Anterior cingulate cortex (tissue), 58 donors: ENCODE measurements around the gene IER5L.
"Not testable (repeated sequence)": the region's sequence is repeated elsewhere in the genome, so short reads cannot be mapped to it uniquely, and the experiment has no call there.

ENCODE experiments used
- DNase-seq, 58 donors: peaks; one replicate each; lab custom pipeline; 2025; lab: John Stamatoyannopoulos, UW

The IER5L gene

GRCh38 chr9:129204840-129205239 is 26.8 kb upstream of the IER5L start:
- DNase-seq, result no peak

- no peak for DNase-seq
Observed at GRCh38 chr9:129203556-129203909, 25.5 kb upstream of the IER5L start.

- peak in 57 of 58 donors; percentile 30 to 89 (median 76) for DNase-seq
Observed at GRCh38 chr9:129202613-129203555, 24.8 kb upstream of the IER5L start.

DNA sequence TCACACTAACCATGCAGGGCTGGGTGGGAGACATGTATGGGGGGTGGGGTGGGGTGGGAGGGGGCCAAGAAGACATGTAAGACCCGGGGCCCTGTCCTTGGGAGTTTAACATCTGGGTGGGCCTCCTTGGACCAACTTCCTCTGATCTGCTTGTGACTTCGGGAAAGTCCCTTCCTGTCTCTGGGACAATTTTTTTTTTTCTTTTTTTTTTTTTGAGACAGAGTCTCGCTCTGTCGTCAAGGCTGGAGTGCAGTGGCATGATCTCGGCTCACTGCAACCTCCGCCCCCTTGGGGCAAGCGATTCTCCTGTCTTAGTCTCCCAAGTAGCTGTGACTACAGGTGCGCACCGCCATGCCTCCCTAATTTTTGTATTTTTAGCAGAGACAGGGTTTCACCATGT is 23.8 kb upstream of the IER5L start:
- no peak for DNase-seq

- DNase-seq, result peak in 16 of 58 donors; percentile 6 to 53 (median 19)
Observed at GRCh38 chr9:129201289-129201688, 23.2 kb upstream of the IER5L start.

GRCh38 chr9:129200255-129200654 is 22.2 kb upstream of the IER5L start:
- no peak for DNase-seq

- DNase-seq, result no peak
Observed at GRCh38 chr9:129199044-129199435, 21.0 kb upstream of the IER5L start.

GRCh38 chr9:129198319-129199043 is 20.4 kb upstream of the IER5L start:
- peak in 13 of 58 donors; percentile 6 to 59 (median 25) for DNase-seq

GRCh38 chr9:129197978-129198318 is 19.9 kb upstream of the IER5L start:
- DNase-seq, result peak in 1 of 58 donors; percentile 40

DNA sequence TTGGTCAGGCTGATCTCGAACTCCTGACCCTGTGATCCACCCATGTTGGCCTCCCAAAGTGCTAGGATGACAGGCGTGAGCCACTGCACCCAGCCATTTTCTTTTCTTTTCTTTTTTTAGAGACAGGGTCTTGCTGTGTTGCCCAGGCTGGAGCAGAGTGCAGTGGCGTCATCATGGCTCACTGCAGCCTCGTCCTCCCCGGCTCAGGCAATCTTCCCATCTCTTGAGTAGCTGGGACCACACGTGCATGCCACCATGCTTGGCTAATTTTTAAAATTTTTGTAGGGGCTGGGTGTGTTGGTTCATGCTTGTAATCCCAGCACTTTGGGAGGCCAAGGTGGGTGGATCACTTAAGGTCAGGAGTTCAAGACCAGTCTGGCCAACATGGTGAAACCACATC is 19.0 kb upstream of the IER5L start:
- DNase-seq, result not testable (repeated sequence)

- no peak for DNase-seq
Observed at GRCh38 chr9:129195606-129196005, 17.5 kb upstream of the IER5L start.

- no peak for DNase-seq
Observed at GRCh38 chr9:129194221-129194620, 16.2 kb upstream of the IER5L start.

GRCh38 chr9:129193655-129194054 is 15.6 kb upstream of the IER5L start:
- DNase-seq, result no peak

DNA sequence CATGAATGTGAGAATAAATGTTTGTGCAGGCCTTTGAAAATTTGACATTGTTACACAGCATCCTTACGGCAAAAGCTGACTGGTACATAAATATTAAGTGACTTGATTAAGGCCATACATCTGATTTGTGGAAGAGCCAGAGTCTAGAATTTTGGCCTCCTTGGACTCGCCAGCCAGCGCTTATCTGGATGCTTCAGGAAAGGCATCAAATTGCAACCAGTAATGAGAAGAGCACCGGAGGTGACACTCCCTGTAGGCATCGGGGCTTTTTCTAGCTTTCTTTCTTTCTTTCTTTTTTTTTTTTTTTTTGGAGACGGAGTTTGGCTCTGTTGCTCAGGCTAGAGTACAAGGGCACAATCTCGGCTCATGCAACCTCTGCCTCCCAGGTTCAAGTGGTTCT is 13.2 kb upstream of the IER5L start:
- DNase-seq, result no peak

DNA sequence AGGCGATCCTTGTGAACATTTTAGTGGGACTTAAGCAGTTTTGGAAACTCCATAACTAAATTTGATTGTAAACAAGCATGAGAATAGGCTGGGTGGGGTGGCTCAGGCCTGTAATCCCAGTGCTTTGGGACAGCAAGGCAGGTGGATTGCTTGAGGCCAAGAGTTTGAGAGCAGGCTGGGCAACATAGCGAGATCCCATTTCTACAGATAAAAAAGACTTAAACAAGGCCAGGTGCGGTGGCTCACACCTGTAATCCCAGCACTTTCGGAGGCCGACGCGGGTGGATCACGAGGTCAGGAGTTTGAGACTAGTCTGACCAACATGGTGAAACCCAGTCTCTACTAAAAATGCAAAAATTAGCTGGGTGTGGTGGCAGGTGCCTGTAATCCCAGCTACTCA is 11.9 kb upstream of the IER5L start:
- not testable (repeated sequence) for DNase-seq

DNA sequence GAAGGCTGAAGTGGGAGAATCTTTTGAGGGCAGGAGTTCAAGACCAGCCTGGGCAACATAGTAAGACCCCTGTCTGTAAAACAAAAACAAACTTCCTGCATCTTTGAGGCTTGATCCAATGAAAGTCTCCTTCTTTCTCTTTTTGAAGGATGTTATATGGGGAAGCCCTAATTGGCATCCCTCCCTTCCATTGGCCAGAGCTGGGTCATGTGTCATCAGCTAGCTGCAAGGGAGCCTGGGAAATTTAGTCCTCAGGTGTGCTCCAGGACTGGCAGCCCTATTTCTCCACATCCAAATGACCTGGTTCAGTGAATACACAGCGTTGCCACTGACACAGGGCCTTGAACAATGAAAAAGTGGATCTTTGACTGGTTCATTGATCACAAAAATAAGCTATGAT is 9.0 kb upstream of the IER5L start:
- no peak for DNase-seq

DNA sequence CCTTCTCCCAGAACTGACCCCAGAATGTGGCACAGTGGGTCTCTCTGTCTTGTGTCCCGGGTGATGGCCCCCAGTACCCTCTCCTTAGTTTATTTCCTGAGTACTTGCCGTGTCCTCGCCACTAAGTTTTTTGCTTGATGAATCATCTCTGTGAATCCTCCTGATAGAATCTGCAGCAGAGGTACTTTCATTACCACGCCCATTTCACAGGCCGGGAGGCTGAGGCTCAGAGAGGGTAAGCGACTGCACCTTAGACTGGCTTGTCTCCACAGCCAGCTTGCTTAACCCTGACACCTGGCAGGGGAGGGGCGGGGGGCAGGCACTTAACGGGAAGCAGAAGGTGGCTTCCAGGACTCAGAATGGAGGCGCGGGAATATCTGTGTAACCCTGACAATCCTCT is 7.9 kb upstream of the IER5L start:
- DNase-seq, result no peak

GRCh38 chr9:129185402-129185801 is 7.3 kb upstream of the IER5L start:
- no peak for DNase-seq

DNA sequence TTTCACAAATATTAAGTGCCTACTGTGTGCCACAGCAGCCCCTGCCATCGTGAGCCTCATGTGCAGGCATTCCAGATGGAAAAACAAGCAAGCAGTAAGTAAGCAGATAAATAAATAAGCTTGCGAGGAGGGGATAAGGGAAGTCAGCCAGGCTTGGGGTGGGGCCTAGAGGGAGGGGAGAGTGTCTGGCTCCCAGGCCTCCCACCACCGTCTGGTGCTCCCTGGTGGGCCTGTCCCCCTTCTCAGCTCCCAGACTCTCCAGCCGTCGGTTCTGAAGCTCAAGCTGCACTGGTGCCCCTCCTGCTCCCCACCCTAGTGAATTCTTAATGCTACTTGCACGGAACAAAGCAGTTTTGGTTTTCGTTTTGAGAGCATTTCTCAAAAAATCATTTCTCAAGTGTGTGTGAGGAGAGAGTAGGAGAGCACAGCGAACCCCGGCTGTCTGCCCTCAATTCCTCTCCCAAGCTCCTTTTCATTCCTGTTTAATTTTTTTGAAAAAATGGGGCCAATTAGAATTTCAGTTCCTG is 6.6 kb upstream of the IER5L start:
- no peak for DNase-seq

DNA sequence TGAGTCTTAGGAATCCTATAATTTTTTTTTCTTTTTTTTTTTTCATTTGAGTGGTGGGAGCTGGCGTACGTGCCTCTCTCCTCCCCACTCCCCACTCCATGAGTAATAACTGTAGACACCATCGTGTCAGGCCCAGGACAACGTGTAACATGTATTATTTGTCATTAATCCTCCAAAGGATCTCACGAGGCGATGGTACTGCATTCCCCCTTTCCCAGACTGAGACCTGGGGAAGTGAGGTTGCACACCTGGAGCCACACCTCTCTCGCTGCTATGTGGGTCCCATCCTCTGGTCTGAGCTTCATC is 6.1 kb upstream of the IER5L start:
- DNase-seq, result no peak

DNA sequence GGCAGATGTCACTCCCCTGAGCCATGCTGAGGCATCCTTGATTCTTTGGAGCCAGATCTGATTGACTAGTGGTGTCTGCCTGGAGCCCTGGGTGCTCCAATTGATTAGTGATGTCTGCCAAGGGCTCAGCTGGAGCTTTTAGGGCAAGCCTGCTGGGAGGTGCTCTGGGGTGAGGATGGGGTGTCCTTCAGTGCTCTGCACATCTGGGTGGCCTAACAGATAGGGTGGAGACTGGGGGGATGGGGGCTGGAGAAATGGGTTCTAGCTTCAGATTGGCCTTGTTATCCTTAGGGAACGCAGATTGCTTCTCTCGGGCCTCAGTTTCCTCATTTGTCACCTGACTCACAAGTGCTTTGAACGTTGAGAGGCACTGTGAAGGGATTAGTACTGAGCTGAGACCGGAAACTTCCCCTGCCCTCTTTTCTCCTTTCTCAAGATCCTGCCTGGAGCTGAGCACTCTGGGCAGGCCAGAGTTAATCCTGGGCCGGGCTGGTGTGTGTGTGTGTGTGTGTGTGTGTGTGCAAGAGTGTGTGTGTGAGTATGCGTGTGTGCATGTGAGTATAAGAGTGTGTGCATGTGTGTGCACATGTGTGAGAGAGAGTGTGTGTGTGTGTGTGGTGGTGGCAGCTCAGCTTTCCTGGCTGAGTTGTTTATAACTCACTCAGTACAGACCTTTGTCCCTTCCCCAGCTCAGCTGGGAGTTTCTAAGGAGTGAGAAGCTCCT is 5.6 kb upstream of the IER5L start:
- no peak for DNase-seq
